Endothelial cell of coronary artery (primary cell): ENCODE data around the gene PCA3. TPM values are rescaled to one million over a fixed set of nuclear protein-coding genes. Genes with fewer than 3 reads are reported as not detected.

Experiments used
- total RNA-seq: library from RNA; depleted of rRNA; stranded (reverse); fragments of >200 nt; gene quantifications from 2 replicates; pipeline ENCODE4 v1.2.3, GENCODE V29; 2014

Gene PCA3
- total RNA-seq = 0.28 and 0.90 TPM in 2 replicates

DNA sequence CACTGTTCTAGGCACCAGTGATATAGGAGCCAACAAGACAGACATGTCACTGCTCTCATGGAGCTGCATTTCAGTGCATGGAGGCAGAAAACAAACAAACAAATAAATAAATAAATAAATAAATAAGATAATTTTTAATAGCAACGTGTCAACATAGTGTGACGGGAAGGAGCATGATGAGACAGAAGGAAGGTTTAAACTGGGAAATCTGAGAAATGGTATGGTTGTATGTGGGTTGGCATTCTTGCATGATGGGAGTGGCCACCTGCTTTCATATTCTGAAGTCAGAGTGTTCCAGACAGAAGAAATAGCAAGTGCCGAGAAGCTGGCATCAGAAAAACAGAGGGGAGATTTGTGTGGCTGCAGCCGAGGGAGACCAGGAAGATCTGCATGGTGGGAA, at the start of gene PCA3:
Gene PCA3, plus strand, starts transcription at position 301 of the 400 bp plus-strand sequence.

Other genes with a start within 250 kb of the PCA3 start
- gene PRUNE2, start 141.7 kb downstream of the PCA3 start, total RNA-seq = 5.6 and 20.7 TPM in 2 replicates